ENCODE results near the gene TEAD1.

GRCh38 chr11:12639388-12639787 is 34.8 kb upstream of the TEAD1 start:
- TF ChIP-seq CTCF (IDR thresholded peaks at IDR 0.05; ENCODE audit: low read length), result no peak
- TF ChIP-seq EZH2 (optimal IDR thresholded peaks at IDR 0.05; ENCODE audit: low read depth, low read length), result no peak
